GM18867 (cell line): Measurements from ENCODE around the gene EXOSC10.

Source experiments
- ATAC-seq: cut with Tn5 transposase; IDR thresholded peaks from one replicate; pipeline ENCODE4 v1.9.1; 2021; ENCODE audit warnings: mild to moderate bottlenecking, moderate library complexity; ENCODE audit not compliant: unreplicated experiment

EXOSC10 gene

DNA sequence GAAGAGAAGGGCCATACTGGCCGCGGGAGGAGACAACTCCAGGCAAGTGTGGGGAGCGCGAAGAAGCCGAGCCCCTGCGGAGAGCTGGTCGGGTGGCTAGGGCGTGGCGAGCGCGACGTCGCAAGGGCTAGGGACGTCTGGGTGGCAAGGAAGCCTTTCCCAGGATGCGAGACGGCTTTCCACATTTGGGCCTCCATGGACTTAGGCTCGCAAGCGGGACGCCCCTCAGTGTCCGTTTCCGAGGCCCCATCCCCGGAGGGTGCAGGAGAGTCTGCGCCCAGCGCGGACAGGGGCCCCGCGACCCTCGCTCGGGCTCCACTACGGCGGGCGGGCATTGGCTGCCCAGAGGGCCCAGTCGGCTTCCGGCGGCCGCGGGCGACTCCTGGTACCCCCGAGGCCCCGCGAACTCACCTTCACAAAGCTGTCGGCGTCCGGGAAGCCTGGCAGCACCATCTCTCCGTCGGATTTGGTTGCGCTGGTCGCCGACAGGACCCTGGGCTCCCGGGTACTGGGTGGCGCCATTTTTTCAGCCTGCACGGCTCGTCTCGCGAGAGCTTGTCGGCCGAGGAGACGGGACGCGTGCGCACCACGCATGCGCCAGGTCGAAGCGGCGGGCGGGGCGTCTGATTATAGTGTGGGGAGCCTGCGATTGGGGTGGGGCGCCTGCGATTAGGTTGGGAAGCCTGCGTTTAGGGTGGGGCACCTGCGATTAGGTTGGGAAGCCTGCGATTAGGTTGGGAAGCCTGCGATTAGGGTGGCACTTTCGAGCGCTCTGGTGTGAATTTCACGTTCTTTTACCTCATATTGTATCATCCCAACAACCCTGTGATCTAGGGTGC lies at the start of gene EXOSC10:
Gene EXOSC10, minus strand, starts transcription at position 560 of the 839 bp plus-strand sequence. Its CDS starts 38 bp downstream, at position 522.
- ATAC-seq, result peak; percentile 75

DNA sequence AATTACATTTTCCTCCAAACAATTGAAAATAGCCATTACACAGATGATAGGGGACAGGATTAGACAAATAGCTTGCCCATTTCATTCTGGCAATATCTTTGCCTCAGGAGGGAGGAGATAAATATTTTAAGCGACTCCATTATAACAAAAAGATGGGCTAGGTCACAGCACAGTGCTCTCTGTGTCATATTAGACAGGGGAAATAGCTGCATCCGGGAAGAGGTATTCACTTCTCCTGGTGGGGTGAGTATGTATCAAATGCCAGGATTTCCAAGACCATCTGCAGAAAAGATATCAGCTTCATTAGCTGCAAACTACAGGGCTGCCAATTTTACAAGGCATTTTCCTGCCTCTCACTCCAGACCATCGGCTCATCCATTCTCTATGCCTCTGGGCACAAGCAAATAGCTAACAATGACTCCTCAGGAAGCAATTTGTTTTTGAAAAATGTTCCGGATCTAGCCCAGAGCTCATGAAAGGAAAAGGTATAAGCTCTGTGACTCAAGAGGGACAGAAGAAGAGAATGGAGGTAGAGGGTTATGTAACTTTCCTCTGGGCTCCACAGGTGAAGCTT lies 47.6 kb upstream of the EXOSC10 start:
- ATAC-seq, result no peak

DNA sequence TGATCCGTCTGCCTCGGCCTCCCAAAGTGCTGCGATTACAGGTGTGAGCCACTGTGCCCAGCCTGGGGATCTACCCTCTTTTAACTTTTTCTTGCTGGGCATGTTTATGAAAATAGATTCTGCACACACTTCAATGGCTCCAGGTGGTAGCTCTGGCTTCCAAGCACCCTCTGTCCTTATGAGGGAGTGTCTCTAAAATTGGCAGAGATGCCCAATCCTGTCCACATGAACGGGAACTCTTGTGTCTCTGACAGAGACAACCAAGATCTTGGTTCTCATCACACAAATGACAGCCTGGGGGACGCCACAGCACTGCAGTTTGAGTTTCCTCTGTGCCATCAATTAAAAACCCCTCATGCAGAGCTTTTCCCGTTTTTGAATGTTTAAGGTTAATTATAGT lies 46.1 kb upstream of the EXOSC10 start:
- no peak for ATAC-seq

DNA sequence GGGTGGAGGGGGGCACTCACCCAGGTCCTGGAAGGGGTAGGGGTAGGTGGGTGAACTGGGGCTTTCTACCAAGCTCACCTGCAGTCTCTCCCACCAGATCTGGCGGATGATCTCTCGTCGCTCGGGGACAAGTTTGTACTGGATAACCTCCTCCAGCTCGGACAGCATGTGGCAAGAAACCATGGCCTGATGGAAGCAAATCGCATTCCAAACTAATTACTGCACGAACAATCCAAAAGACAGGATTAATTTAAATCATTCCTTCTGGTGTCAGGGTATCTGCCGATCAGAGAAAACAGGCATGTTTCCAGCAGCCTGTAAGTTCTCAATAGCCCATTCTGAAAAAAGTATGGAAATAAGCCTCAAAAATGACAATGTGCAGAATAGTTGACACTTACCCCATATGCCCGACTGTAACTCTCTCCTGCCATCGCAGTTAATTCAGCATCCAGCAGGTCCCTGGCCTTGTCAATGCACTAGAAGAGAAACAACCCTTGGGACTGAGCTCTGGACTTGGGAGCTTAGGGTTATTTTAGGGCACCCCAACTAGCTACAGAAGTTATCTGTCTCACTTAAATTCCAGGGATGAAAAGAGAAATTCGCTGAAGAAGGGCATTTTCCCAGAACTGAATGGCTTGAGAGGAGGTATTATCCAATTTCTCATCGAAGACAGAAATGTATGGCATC lies 45.0 kb upstream of the EXOSC10 start:
- ATAC-seq, result no peak

DNA sequence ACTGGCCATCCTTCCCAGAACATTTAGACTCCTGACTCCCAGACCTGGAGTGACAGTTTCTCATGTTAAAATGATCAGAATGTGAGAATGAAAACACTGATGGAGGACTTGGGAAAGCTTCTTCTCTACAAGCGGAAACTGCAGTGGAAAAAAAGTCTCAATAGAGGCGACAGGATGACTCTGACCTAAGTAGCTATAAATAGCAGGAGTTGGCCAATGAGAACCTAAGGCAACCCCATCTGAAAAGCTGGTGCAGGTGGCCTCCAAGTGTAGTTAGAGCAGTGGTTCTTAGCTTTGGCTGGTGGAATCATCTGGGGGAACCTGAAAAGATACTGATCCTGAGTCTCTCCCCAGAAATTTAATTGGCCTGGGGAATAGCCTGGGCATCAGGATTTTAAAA lies 44.2 kb upstream of the EXOSC10 start:
- no peak for ATAC-seq

DNA sequence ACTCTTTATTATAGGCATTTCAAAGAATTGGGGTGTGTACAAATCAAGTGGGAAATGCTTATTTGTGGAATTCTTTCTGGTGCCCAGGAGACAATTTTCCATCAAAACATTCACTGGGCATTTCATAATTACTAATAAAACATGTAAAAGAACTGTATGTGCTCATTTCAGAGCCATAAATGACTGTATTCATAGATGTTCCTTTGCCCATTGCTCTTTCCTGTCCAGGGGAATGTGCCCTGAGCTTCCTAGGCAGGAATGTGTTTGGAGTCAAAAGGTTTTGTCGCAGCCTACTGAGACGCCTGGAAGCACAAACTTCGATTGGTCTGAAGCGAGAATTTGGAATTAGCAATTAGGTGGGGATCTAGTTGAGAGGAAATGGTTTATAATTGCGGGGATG lies 43.7 kb upstream of the EXOSC10 start:
- ATAC-seq, result no peak

DNA sequence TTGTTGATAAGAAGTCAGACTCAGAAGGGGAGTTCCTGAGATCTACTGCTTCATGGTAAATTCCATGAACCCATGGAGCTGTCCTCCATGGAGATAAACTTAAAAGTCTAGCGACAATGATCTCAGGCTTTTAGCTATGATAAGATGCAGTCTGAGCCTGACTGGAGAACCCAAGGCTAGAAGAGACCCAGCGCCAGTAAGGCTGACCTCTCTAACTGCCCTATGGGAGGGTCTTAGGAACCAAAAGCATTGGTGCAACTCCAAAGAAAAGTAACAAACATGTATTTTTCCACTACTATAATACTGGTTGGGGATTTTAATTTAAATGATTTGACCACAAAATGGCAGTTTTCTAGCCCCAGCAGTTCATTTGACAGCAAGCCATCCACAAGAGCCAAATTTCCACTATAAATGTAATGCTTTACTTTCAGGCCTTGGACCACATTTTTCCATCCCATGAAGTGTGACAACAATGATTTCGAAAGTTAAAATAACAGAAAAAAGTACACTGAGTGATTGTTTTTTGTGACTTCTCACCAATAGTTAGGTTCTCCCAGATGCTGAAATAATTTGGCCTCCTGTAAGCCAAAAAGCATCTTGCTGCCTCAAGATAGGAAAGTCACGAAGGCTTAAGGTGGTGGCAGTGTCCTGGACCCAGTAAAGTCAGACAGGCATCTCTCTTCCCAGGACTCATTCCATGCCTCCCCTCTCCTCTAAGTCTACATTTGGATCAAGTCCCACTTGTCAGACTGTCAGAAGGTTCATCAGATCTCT lies 43.1 kb upstream of the EXOSC10 start:
- ATAC-seq, result no peak

DNA sequence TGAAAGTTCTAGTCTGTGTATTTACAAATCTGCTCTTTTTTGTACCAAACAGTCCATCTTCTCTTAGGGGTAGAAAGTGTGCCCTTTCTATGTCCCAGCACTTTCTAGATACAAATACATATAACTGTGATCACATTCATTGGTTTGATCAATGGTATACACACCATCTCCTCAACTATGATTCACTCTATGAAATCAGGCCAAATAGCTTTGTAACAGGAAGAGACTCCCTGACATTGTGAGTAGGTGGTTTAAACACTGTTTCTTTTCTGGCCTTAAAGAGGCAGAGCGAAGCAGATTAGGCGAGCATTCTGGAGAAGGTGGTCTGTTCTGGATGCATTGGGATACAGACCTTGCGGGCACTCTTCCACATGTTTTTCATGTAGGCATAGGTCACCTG lies 39.3 kb upstream of the EXOSC10 start:
- ATAC-seq, result no peak

DNA sequence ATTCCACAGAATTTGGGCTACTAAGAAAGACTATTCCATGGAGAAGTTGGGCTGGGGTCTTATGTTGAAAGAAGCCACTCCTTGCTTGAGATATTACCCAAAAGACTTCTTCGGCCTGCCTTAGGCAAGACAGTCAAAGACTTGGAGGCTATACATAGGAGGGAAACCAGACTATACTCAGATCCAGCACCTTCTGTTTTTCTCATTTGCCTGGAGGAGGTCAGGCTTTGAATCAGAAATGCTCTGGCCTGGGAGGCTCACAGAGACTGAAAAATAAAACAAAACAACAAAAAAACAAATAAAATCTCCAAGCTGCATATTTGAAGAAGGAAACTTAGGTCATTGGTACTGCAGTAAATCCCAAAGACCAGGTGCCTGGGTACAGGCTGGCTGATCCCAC lies 38.4 kb upstream of the EXOSC10 start:
- no peak for ATAC-seq

DNA sequence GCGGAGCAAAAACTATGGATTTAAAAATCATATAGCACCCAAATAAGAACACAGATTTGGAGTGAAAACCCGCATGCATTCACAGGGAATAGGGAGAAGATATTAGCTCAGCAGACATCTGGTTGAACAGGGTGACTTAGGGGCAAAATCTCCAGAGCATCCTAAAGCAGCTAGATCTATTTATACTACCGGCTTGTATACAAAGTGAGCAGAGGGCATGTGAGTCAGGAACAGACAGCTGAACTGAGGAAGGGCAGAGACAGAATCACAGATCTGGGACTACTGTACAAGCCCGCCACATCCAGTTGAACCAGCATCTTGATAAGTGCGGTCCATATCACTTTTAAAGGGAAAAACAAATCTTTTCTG lies 35.2 kb upstream of the EXOSC10 start:
- no peak for ATAC-seq

DNA sequence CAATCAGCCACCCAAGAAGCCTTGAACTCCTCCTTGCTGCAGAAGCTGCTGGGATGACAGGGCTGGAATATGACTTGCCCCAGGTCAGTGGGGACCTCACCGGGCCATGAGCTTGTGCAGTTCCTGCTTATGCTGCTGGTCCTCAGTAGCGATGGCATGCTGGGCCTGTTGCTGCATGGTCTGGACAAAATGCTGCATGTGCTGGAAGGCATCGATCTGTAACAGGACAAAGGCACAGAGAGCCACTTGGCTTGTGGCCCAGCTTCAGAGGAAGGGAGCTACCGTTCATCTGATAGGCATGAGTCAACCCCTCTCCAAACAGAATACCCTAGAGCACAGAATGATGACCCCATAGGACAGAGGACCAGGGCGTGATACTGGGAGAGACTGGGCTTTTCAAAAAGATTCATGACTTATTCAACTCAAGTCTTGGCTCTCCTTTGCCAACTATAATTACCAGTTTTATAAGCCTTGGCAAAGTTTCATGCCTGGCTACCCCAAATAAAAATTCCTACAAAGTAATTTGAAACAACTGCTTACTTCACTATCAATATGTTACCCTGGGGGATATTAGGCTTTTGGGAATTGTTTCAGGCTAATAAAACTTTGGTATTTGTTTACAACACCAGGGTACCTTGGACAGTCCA lies 34.7 kb upstream of the EXOSC10 start:
- ATAC-seq, result no peak

DNA sequence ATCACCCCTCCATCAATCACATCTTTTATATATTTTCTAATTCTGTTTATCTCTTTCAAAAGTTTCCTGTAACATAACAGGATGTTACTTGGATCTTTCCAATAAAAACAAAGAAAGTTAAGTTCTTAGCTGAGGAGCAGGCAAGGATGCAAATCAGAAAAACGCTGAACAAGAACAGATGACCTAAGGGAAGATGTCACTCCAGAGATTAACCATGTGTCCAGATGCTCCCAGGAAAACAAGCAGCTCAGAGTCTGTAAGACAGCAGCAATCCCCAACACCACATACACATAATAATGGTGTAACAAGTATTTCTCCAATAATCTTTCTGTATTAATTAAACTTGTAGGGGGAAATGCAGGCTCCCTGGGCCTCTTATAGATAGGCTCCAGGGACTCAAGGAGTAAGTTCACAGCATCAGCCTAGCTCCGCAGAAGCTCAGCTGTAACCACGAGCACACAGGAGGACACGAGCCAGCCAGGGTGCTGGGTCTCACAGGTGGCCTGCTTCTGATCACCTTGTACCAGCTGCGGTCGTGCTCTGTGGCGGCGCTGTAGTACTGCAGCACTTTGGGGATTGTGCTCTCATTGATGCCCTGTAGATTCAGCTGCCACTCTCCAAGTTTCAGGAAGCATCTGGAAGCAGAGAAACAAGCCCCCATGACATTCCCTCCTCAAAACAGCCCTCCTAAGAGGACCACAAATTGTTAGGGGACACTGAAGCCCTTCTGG lies 33.1 kb upstream of the EXOSC10 start:
- ATAC-seq, result no peak

DNA sequence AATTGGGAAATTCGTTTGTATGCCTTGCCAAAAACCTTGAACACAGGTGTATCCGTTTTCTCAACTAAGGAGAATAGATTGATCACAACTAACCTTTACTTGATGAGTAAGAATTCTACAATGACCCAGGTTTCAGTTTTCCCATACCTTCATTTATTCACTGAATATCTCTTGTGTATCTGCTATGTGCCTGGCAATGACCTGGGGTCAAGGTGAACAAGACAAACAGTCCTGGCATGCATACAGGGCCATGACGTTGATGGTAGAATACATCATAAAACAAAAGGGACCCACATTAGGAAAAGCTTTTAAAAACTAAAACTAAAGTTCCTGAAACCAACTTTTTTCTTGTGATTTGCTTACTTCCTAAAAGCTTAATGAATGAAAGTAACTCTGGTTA lies 32.1 kb upstream of the EXOSC10 start:
- ATAC-seq, result no peak

DNA sequence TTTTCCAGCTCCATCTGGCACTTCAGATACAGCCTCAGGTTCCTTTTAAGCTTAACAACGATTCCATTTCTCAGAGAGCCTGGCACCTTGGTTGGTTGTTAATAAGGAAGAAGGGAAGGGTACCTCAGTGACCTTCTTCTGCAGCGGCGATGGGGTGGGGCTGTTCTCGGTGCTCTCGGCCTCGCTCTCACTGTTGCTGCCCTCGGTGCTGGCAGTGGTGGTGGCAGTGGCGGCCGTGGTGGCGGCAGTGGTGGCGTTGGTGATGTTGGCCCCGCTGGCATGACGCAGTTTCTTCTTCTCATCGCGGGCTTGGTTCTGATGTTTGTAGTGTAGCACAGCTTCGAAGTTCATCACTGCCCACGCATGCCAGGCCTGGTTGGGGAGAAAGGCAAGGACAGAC lies 30.7 kb upstream of the EXOSC10 start:
- ATAC-seq, result no peak

DNA sequence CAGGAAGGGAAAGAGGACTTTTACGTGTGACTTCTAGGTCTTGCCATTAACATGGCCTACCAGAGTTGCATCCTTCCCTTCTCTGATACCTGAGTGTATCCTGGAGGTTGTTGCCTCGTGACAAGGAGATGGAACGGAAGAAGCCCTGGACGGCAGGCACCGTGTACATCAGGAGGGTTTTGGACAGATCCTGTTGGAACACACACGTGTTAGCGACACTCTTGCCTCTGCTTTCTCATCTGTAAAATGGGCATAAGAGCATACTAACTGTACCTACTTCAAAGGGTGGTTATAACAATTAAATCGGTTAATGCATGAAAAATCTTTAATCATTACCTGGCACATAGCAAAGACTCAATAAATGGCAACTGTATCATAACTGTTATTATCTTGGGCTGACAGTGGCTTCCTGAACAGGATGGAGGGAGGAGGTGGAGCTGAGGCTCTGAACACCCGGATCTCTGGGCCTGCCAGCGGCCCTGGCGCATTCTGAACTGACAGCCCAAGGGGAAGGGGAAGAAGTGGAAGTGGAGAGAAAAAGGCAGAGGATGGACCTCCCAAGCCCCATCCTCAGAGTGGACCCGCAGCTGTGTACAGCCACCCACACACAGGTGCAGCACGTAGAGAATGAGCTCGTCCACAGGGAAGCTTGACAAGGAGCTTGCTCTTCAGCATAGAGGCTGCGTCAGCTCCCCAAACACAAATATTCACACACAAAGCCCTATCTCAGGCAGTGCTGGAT lies 30.2 kb upstream of the EXOSC10 start:
- ATAC-seq, result no peak

DNA sequence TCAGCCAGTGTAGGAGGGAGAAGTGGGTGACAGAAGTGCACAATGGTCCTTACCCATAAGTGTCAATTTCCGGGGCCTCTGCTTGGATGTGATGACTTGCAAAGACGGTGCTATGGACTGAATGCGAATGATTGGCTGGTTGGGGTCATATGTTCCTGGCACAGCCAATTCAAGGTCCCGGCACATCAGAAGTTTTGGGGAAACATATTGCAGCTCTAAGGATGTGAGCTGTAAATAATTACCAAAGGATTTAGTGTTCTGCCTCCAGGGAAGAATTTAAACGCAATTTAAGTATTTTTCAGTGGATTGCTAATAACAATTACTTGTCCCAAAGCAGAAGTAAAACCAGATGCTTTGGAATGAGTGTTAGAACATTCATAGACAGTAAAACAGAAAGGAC lies 26.9 kb upstream of the EXOSC10 start:
- no peak for ATAC-seq

DNA sequence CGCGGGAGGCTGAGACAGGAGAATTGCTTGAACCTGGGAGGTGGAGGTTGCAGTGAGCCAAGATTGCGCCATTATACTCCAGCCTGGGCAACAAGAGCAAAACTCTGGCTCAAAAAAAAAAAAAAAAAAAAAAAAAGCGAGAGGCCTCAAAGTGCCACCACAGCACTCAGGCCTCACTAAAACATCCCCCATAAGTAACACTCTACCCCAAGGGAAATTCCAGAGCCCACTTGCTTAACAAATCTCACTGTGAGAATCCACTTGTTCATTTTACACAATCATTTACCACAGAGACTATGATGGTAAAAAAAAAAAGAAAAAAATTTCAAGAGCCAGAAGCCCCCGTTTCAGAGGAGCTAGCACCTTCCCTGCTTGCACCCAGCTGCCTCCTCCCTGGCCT lies 26.3 kb upstream of the EXOSC10 start:
- no peak for ATAC-seq

DNA sequence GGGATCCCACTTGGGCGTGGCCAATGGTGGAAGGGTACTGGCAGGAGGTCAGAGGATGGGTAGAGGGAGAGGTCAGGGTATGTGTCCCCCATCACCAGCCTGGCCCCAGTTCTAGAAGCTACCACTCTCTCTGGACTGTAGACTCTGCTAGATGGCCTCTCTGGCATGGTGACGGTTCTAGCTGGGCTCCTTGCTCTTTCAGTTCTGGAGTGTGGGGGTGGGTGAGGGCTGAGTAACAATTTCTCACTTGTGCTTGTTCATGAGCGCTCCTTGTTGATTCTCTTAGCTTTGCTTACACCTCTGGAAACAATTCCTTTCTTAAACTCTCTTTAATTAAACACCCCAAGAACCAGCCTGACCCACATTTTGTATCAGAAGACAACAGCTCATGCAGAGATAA lies 25.3 kb upstream of the EXOSC10 start:
- ATAC-seq, result no peak

DNA sequence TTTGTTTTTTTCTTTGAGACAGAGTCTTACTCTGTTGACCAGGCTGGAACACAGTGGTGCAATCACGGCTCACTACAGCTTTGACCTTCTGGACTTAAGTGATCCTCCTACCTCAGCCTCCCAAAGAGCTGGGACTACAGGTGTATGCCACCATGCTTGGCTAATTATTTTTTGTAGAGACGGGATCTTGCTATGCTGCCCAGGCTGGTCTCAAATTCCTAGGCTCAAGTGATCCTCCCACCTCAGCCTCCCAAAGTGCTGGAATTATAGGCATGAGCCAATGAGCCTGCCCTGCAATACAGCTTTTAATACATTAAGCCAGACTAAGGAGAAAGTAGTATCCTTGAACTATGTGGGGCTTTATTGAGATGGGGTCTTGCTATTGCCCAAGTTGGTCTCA lies 16.6 kb upstream of the EXOSC10 start:
- ATAC-seq, result no peak

DNA sequence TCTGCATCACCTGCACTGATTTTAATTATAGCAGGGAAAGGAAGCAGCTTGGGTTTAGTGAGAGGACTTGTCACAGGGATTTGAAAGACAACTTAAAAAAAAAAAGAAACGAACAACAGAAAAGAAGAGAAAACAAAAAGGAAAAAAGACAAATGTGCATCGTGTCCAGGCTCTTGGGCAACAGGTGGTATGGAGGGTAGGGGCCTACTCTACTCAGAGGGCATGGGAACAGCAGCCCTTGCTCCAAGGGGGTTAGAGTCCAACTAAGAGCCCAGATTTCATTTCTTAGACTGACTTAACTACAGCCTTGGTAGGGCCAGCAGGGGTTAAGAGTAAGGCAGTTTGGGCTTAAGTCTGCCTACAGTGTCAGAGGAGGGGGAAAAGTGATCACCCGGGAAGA lies 15.3 kb upstream of the EXOSC10 start:
- no peak for ATAC-seq
